GM12864 (cell line): ENCODE data around the gene CIC.

Source experiments
- DNase-seq: peaks from one replicate; pipeline ENCODE4 v3.0.0-alpha.2; 2011; ENCODE audit warnings: low read depth
- H3K4me3 ChIP-seq: 2 replicates; pipeline ENCODE4 v1.5.1; 2011; ENCODE audit warnings: mild to moderate bottlenecking, low read depth, low read length, control low read depth
- CTCF ChIP-seq: IDR thresholded peaks from 2 replicates; pipeline ENCODE4 v1.5.1; 2011; ENCODE audit warnings: low read depth, mild to moderate bottlenecking, moderate library complexity, low read length, control low read depth, inconsistent platforms; ENCODE audit errors: missing control alignments

Gene CIC

GRCh38 chr19:42293540-42293939 lies 24.5 kb downstream of the CIC start:
- no peak for DNase-seq
- TF ChIP-seq CTCF = no peak
- no peak overlapping the region for H3K4me3 ChIP-seq

- DNase-seq = no peak
- no peak overlapping the region for H3K4me3 ChIP-seq
- TF ChIP-seq CTCF = no peak
These were observed 24.9 kb downstream of the CIC start for GRCh38 chr19:42293948-42294347.

GRCh38 chr19:42294471-42295137 lies 25.6 kb downstream of the CIC start:
- no peak for TF ChIP-seq CTCF
- no peak overlapping the region for H3K4me3 ChIP-seq
- no peak for DNase-seq

- TF ChIP-seq CTCF = no peak
- H3K4me3 ChIP-seq = no peak overlapping the region
- DNase-seq = no peak
These were observed 26.3 kb downstream of the CIC start for GRCh38 chr19:42295342-42295741.

GRCh38 chr19:42295831-42296525 lies 26.9 kb downstream of the CIC start:
- TF ChIP-seq CTCF = peak; percentile 99
- H3K4me3 ChIP-seq = no peak overlapping the region
- no peak for DNase-seq

GRCh38 chr19:42297039-42297438 lies 28.0 kb downstream of the CIC start:
- H3K4me3 ChIP-seq = no peak overlapping the region
- TF ChIP-seq CTCF = no peak
- no peak for DNase-seq

GRCh38 chr19:42301646-42302203 lies 32.7 kb downstream of the CIC start, which contains the start of gene PRR19:
Gene PRR19, plus strand, starts transcription at chr19:42302132. Its CDS starts 7,453 bp downstream, at chr19:42309585.
- peak within 1 kb of the TSS; percentile 64 for H3K4me3 ChIP-seq
- no peak for DNase-seq
- no peak for TF ChIP-seq CTCF
